K562 (cell line): Measurements from ENCODE around the gene SMIM29. TPM values are rescaled to one million over a fixed set of nuclear protein-coding genes. Genes with fewer than 3 reads are reported as not detected.
A peak's percentile ranks its signal among the peaks of the same experiment; 100 is the strongest.

Source experiments
- ARID1B ChIP-seq: fragments of 450-650 bp; IDR thresholded peaks from 2 replicates; pipeline ENCODE4 v1.6.1; 2016; ENCODE audit warnings: antibody characterized with exemption, mild to moderate bottlenecking, inconsistent platforms
- BACH1 ChIP-seq: fragments of 200-800 bp; sonication (Bioruptor generic); IDR thresholded peaks from 2 replicates; pipeline ENCODE4 v1.6.1; 2016; ENCODE audit warnings: missing genetic modification characterization, missing compliant biosample characterization
- CBFA2T2 ChIP-seq: fragments of 450-650 bp; conservative IDR thresholded peaks from 2 replicates; pipeline ENCODE4 v1.6.1; 2017; ENCODE audit warnings: mild to moderate bottlenecking
- CHAMP1 ChIP-seq: fragments of 450-650 bp; IDR thresholded peaks from 2 replicates; pipeline ENCODE4 v1.6.1; 2016; ENCODE audit warnings: mild to moderate bottlenecking
- CREM ChIP-seq: IDR thresholded peaks from 2 replicates; pipeline ENCODE4 v1.6.1; 2014; ENCODE audit warnings: antibody characterized with exemption, low read depth
- DMBX1 ChIP-seq: fragments of 250-450 bp; sonication (Bioruptor Pico); IDR thresholded peaks from 2 replicates; pipeline ENCODE4 v1.8.0; 2022; ENCODE audit warnings: inconsistent platforms, mild to moderate bottlenecking, moderate library complexity, borderline replicate concordance
- E2F4 ChIP-seq: sonication (generic); formaldehyde crosslinking; IDR thresholded peaks from 2 replicates; pipeline ENCODE4 v1.8.0; 2022; ENCODE audit warnings: mild to moderate bottlenecking, low read depth, missing genetic modification reagents
- EP300 ChIP-seq: IDR thresholded peaks from 2 replicates; pipeline ENCODE4 v1.6.1; 2012; ENCODE audit warnings: low read length, improper control_type of control experiment
- ERF ChIP-seq: fragments of 450-650 bp; formaldehyde crosslinking; IDR thresholded peaks from 2 replicates; pipeline ENCODE4 v1.4.0; 2020; ENCODE audit warnings: mild to moderate bottlenecking, mixed read lengths
- FOSL1 ChIP-seq: fragments of 200-800 bp; sonication (Bioruptor generic); conservative IDR thresholded peaks from 2 replicates; pipeline ENCODE4 v1.6.1; 2016; ENCODE audit warnings: missing genetic modification characterization, missing compliant biosample characterization
- MYNN ChIP-seq, 2 experiments: sonication (generic); formaldehyde crosslinking in 1 of 2; IDR thresholded peaks; 2 replicates each; pipeline versions ENCODE4 v1.5.0 to v1.6.1; 2016 to 2020; ENCODE audit warnings: antibody characterized with exemption in 1 of 2, missing genetic modification reagents in 1 of 2
- NCOR1 ChIP-seq: fragments of 450-650 bp; IDR thresholded peaks from 2 replicates; pipeline ENCODE4 v1.6.1; 2016; ENCODE audit warnings: mild to moderate bottlenecking, moderate library complexity
- PKNOX1 ChIP-seq: fragments of 450-650 bp; IDR thresholded peaks from 2 replicates; pipeline ENCODE4 v1.6.1; 2016
- RERE ChIP-seq: sonication (generic); formaldehyde crosslinking; IDR thresholded peaks from 2 replicates; pipeline ENCODE4 v1.8.0; 2023; ENCODE audit warnings: missing genetic modification reagents, mild to moderate bottlenecking, borderline replicate concordance
- WHSC1 ChIP-seq: IDR thresholded peaks from one replicate; pipeline ENCODE4 v1.6.1; 2012; ENCODE audit warnings: low read length, control low read depth, inconsistent platforms
- ZEB2 ChIP-seq: fragments of 450-650 bp; IDR thresholded peaks from 2 replicates; pipeline ENCODE4 v1.6.1; 2016
- ZNF224 ChIP-seq: sonication (generic); formaldehyde crosslinking; IDR thresholded peaks from 2 replicates; pipeline ENCODE4 v1.8.0; 2022; ENCODE audit warnings: mild to moderate bottlenecking, missing genetic modification reagents
- ZNF707 ChIP-seq: fragments of 250-450 bp; sonication (Bioruptor Pico); conservative IDR thresholded peaks from 2 replicates; pipeline ENCODE4 v1.8.0; 2022; ENCODE audit warnings: inconsistent platforms, mild to moderate bottlenecking, moderate library complexity
- polyA plus RNA-seq, 8 experiments: library from polyadenylated mRNA; depleted of rRNA in 4 of 8; stranded (reverse) in 5 of 8; unstranded in 3 of 8; fragments of >200 nt; fragmentation: Nextera tagmentation in 2 of 8; fragmentation: Illumina TruSeq in 1 of 8; extraction: Ambion mirVana in 2 of 8; extraction: Trizol in 1 of 8; gene quantifications; 2 replicates each; pipeline versions ENCODE4 v1.2.1 to v1.2.3, GENCODE V29; 2011 to 2014; ENCODE audit warnings: inconsistent platforms in 1 of 8, missing spikeins in 1 of 8
- total RNA-seq, 7 experiments: library from RNA; depleted of rRNA in 6 of 7; stranded (reverse); fragments of >200 nt in 6 of 7; fragmentation: Illumina TruSeq in 2 of 7; extraction: Trizol in 2 of 7; gene quantifications; 2 replicates each; pipeline versions ENCODE4 v1.2.1 to v1.2.3, GENCODE V29; 2011 to 2021; ENCODE audit warnings: low replicate concordance in 1 of 7

Gene SMIM29
- total and polyA plus RNA-seq, 9 of the 15 experiments (the other 6 are each of a cell fraction or from before 2014, with no cell fraction given), result 6.5 to 36.7 (median 20.9) TPM

GRCh38 chr6:34247481-34248197 is 1.2 kb downstream of the SMIM29 start (continued):
- TF ChIP-seq CHAMP1 (no peak), WHSC1 (no peak), ZNF224 (no peak), ARID1B (peak; percentile 79), ZEB2 (peak; percentile 75), RERE (CRISPR knock-in tag) (no peak), EP300 (peak; percentile 25; the same call in 1 of the 2 replicates), FOSL1 (0 out of 2 replicates have a peak, but pooled peaks have one; percentile 6), PKNOX1 (no peak), NCOR1 (peak; percentile 27; the same call in 1 of the 2 replicates), CBFA2T2 (peak; percentile 29; the same call in 1 of the 2 replicates), ERF (0 out of 2 replicates have a peak, but pooled peaks have one; percentile 13), CREM (peak; percentile 33; the same call in 1 of the 2 replicates), DMBX1 (CRISPR knock-in tag) (0 out of 2 replicates have a peak, but pooled peaks have one; percentile 43), MYNN (IDR thresholded peaks at IDR 0.05) (0 out of 2 replicates have a peak, but pooled peaks have one; percentile 44), MYNN (CRISPR knock-in tag; IDR thresholded peaks at IDR 0.05) (no peak), BACH1 (tag) (no peak), ZNF707 (peak; percentile 16; the same call in 1 of the 2 replicates), E2F4 (no peak)
